ENCODE measurements around the gene TTN.

- TF ChIP-seq CTCF (conservative IDR thresholded peaks at IDR 0.05 in 1 of 2, IDR thresholded peaks at IDR 0.05 in 1 of 2; ENCODE audit: extremely low read depth in 1 of 2, insufficient read depth in 1 of 2, low read depth in 1 of 2, low read length in 2 of 2): no peak
- no peak for TF ChIP-seq EZH2 (IDR thresholded peaks at IDR 0.05; ENCODE audit: borderline replicate concordance, low read length)
Measured at GRCh38 chr2:178800510-178800909, 6.7 kb downstream of the TTN start.
